GM23338 (cell line): Measurements from ENCODE around the gene CCDC102A. TPM values are rescaled to one million over a fixed set of nuclear protein-coding genes. Genes with fewer than 3 reads are reported as not detected.

Experiments
- ATAC-seq: fragments of 200-7000 bp; cut with Tn5 transposase; 3 replicates; pipeline ENCODE4 v1.9.1; 2020
- DNase-seq: peaks from one replicate; pipeline ENCODE4 v3.0.0-alpha.2; 2015; ENCODE audit warnings: low spot score
- H2AFZ ChIP-seq: fragments of 200-600 bp; sonication (generic); 2 replicates; pipeline ENCODE4 v1.8.0; 2016; ENCODE audit warnings: antibody characterized with exemption, mild to moderate bottlenecking, moderate library complexity
- H3F3A ChIP-seq: fragments of 200-600 bp; sonication (generic); replicated peaks from 2 replicates; pipeline ENCODE4 v1.8.0; 2017; ENCODE audit warnings: antibody characterized with exemption, mixed run types, low read depth
- H3K27ac ChIP-seq: fragments of 200-600 bp; sonication (generic); 2 replicates; pipeline ENCODE4 v1.6.1; 2016; ENCODE audit warnings: low read depth
- H3K27me3 ChIP-seq: fragments of 200-600 bp; sonication (generic); 2 replicates; pipeline ENCODE4 v1.8.0; 2016; ENCODE audit warnings: mild to moderate bottlenecking, mixed run types, moderate library complexity; ENCODE audit not compliant: insufficient read depth
- H3K36me3 ChIP-seq: fragments of 200-600 bp; sonication (generic); 2 replicates; pipeline ENCODE4 v1.8.0; 2016; ENCODE audit warnings: mild to moderate bottlenecking; ENCODE audit not compliant: insufficient read depth
- H3K4me1 ChIP-seq: fragments of 200-600 bp; sonication (generic); 2 replicates; pipeline ENCODE4 v1.8.0; 2016; ENCODE audit warnings: mild to moderate bottlenecking, moderate library complexity; ENCODE audit not compliant: insufficient read depth
- H3K4me2 ChIP-seq: fragments of 200-600 bp; sonication (generic); 2 replicates; pipeline ENCODE4 v1.7.1; 2017; ENCODE audit warnings: mixed run types
- H3K4me3 ChIP-seq: fragments of 200-600 bp; sonication (generic); 2 replicates; pipeline ENCODE4 v1.6.1; 2016; ENCODE audit warnings: mixed run types
- H3K79me2 ChIP-seq: fragments of 200-600 bp; sonication (generic); replicated peaks from 2 replicates; pipeline ENCODE4 v1.8.0; 2017; ENCODE audit warnings: mild to moderate bottlenecking; ENCODE audit not compliant: insufficient read depth
- H3K9me2 ChIP-seq: fragments of 200-600 bp; sonication (generic); 2 replicates; pipeline ENCODE4 v1.8.0; 2017; ENCODE audit not compliant: insufficient read depth
- H4K20me1 ChIP-seq: fragments of 200-600 bp; sonication (generic); replicated peaks from 2 replicates; pipeline ENCODE4 v1.8.0; 2017; ENCODE audit warnings: mild to moderate bottlenecking; ENCODE audit not compliant: insufficient read depth
- H3K27ac Mint-ChIP-seq: 2 replicates; pipeline ENCODE4 v1.8.0; 2020; ENCODE audit warnings: inconsistent platforms, mild to moderate bottlenecking, moderate library complexity, mixed read lengths
- H3K27me3 Mint-ChIP-seq: 3 replicates; pipeline ENCODE4 v1.8.0; 2022; ENCODE audit warnings: low read depth, mild to moderate bottlenecking, moderate library complexity, mixed read lengths, inconsistent platforms; ENCODE audit not compliant: insufficient read depth, poor library complexity
- H3K36me3 Mint-ChIP-seq: 3 replicates; pipeline ENCODE4 v1.8.0; 2021; ENCODE audit warnings: low read depth, mild to moderate bottlenecking, inconsistent platforms, moderate library complexity, mixed read lengths
- H3K4me1 Mint-ChIP-seq: 3 replicates; pipeline ENCODE4 v1.8.0; 2020; ENCODE audit warnings: mild to moderate bottlenecking, inconsistent platforms, mixed read lengths
- H3K4me3 Mint-ChIP-seq: 3 replicates; pipeline ENCODE4 v1.8.0; 2021; ENCODE audit warnings: moderate library complexity, mild to moderate bottlenecking, inconsistent platforms, mixed read lengths
- H3K9me3 Mint-ChIP-seq: 3 replicates; pipeline ENCODE4 v1.8.0; 2020; ENCODE audit warnings: moderate library complexity, mild to moderate bottlenecking, inconsistent platforms, mixed read lengths
- CREB1 ChIP-seq: fragments of 250-450 bp; sonication (Bioruptor Pico); IDR thresholded peaks from 2 replicates; pipeline ENCODE4 v1.5.0; 2020; ENCODE audit warnings: low read depth, mild to moderate bottlenecking, moderate library complexity
- CTCF ChIP-seq, 2 experiments: fragments of 200-600 bp in 1 of 2; sonication (generic) in 1 of 2; conservative IDR thresholded peaks; 2 replicates each; pipeline versions ENCODE4 v1.5.1 to v1.6.1; 2016 to 2017; ENCODE audit warnings: antibody characterized with exemption in 2 of 2, low read depth in 2 of 2, mild to moderate bottlenecking in 2 of 2, moderate library complexity in 1 of 2
- EZH2 ChIP-seq: fragments of 200-600 bp; sonication (generic); IDR thresholded peaks from one replicate; pipeline ENCODE4 v1.8.0; 2017; ENCODE audit warnings: antibody characterized with exemption, mild to moderate bottlenecking, low read depth; ENCODE audit not compliant: unreplicated experiment
- EZH2phosphoT487 ChIP-seq: fragments of 200-600 bp; sonication (generic); IDR thresholded peaks from one replicate; pipeline ENCODE4 v1.8.1; 2018; ENCODE audit warnings: antibody characterized with exemption; ENCODE audit not compliant: unreplicated experiment
- JUNB ChIP-seq: IDR thresholded peaks from one replicate; pipeline ENCODE4 v1.6.1; 2016; ENCODE audit warnings: antibody characterized with exemption; ENCODE audit not compliant: unreplicated experiment
- NANOG ChIP-seq: IDR thresholded peaks from 2 replicates; pipeline ENCODE4 v1.6.1; 2016; ENCODE audit warnings: antibody characterized with exemption, borderline replicate concordance
- POLR2AphosphoS5 ChIP-seq: IDR thresholded peaks from 2 replicates; pipeline ENCODE4 v1.6.1; 2016; ENCODE audit warnings: antibody characterized with exemption, low read depth
- REST ChIP-seq: IDR thresholded peaks from one replicate; pipeline ENCODE4 v1.6.1; 2018; ENCODE audit warnings: antibody characterized with exemption; ENCODE audit not compliant: unreplicated experiment
- STAT1 ChIP-seq: IDR thresholded peaks from one replicate; pipeline ENCODE4 v1.6.1; 2016; ENCODE audit warnings: antibody characterized with exemption; ENCODE audit not compliant: unreplicated experiment
- ZNF331 ChIP-seq: fragments of 250-450 bp; sonication (Bioruptor Pico); IDR thresholded peaks from 2 replicates; pipeline ENCODE4 v1.5.0; 2020; ENCODE audit warnings: low read depth, mild to moderate bottlenecking, moderate library complexity
- ZNF462 ChIP-seq: fragments of 250-450 bp; sonication (Bioruptor Pico); IDR thresholded peaks from 2 replicates; pipeline ENCODE4 v1.5.0; 2020; ENCODE audit warnings: mild to moderate bottlenecking, moderate library complexity
- polyA plus RNA-seq: library from polyadenylated mRNA; unstranded; fragments of >200 nt; fragmentation: Nextera tagmentation; extraction: Ambion mirVana; gene quantifications from 2 replicates; pipeline ENCODE4 v1.2.1, GENCODE V29; 2016
- total RNA-seq: library from RNA; depleted of rRNA; stranded (reverse); fragments of >200 nt; shearing (Covaris generic); gene quantifications from 2 replicates; pipeline ENCODE4 v1.2.3, GENCODE V29; 2014

CCDC102A gene
- total and polyA plus RNA-seq, 2 experiments from 2014 or later, result 2.0 to 5.2 TPM

- no peak for TF ChIP-seq ZNF462 (CRISPR knock-in tag)
Observed at GRCh38 chr16:57485091-57485915, 51.1 kb downstream of the CCDC102A start (continued).

GRCh38 chr16:57484515-57485005, 51.8 kb downstream of the CCDC102A start:
- no peak overlapping the region for H3K27ac ChIP-seq
- H3K4me1 Mint-ChIP-seq, result peaks cover 31% of the 10 kb centered on the region
- H3K4me3 Mint-ChIP-seq, result peak overlapping the region; percentile 84; the same call in 1 of the 3 replicates
- no peak for TF ChIP-seq EZH2phosphoT487
- no peak for TF ChIP-seq STAT1
- no peak for TF ChIP-seq POLR2AphosphoS5
- TF ChIP-seq JUNB, result no peak
- TF ChIP-seq EZH2, result no peak
- no peak for TF ChIP-seq CTCF (conservative IDR thresholded peaks at IDR 0.05; ENCODE audit: low read depth in 2 of 2)
- TF ChIP-seq ZNF331 (CRISPR knock-in tag), result no peak
- no peak for TF ChIP-seq CREB1 (CRISPR knock-in tag)
- no peak for TF ChIP-seq REST
- TF ChIP-seq NANOG, result no peak

More at GRCh38 chr16:57484515-57485005, 51.8 kb downstream of the CCDC102A start:
- DNase-seq (no peak), ATAC-seq (no peak)
- no peaks in the 10 kb centered on the region for H3F3A ChIP-seq
- peaks cover 10% of the 10 kb centered on the region; the same call in 1 of the 2 replicates for H3K27me3 ChIP-seq
- no peak overlapping the region for H2AFZ ChIP-seq
- Mint-ChIP-seq H3K27me3 (peaks cover 22% of the 10 kb centered on the region), H3K9me3 (peaks cover 12% of the 10 kb centered on the region; the same call in 2 of the 3 replicates), H3K27ac (no peak overlapping the region), H3K36me3 (no peaks in the 10 kb centered on the region; the same call in 2 of the 3 replicates)
- no peaks in the 10 kb centered on the region for H3K79me2 ChIP-seq
- H3K9me2 ChIP-seq, result no peaks in the 10 kb centered on the region
- no peak overlapping the region for H3K4me2 ChIP-seq
- no peaks in the 10 kb centered on the region for H4K20me1 ChIP-seq
- H3K36me3 ChIP-seq, result no peaks in the 10 kb centered on the region
- peaks cover 23% of the 10 kb centered on the region for H3K4me1 ChIP-seq
- H3K4me3 ChIP-seq, result no peak overlapping the region
